CD4-positive, CD25-positive, alpha-beta regulatory T cell (primary cell): ENCODE measurements around the gene VMP1. TPM values are rescaled to one million over a fixed set of nuclear protein-coding genes. Genes with fewer than 3 reads are reported as not detected.
A peak's percentile ranks its signal among the peaks of the same experiment; 100 is the strongest.
"Not testable (repeated sequence)": the region's sequence is repeated elsewhere in the genome, so short reads cannot be mapped to it uniquely, and the experiment has no call there.

Source experiments
- ATAC-seq, 2 donors: fragments of 150-1000 bp; cut with Tn5 transposase; one replicate each; pipeline ENCODE4 v1.10.0; 2021; ENCODE audit warnings: low read depth in 2 of 2, moderate number of reproducible peaks in 2 of 2, moderate library complexity in 1 of 2
- DNase-seq, 3 donors: peaks; one replicate each; pipeline versions ENCODE4 v3.0.0 to v3.0.0-alpha.2; 2012 to 2022; ENCODE audit warnings: mixed read lengths in 1 of 3
- H3K27ac ChIP-seq: one replicate; pipeline ENCODE4 v1.7.0; 2013; ENCODE audit warnings: mild to moderate bottlenecking, low read length; ENCODE audit not compliant: insufficient read depth, poor library complexity, severe bottlenecking
- H3K27me3 ChIP-seq: one replicate; pipeline ENCODE4 v1.7.0; 2013; ENCODE audit warnings: low read length; ENCODE audit not compliant: control insufficient read depth, insufficient read depth
- H3K36me3 ChIP-seq: one replicate; pipeline ENCODE4 v1.7.0; 2013; ENCODE audit warnings: mild to moderate bottlenecking, low read length, moderate library complexity; ENCODE audit not compliant: control insufficient read depth, insufficient read depth
- H3K4me1 ChIP-seq: 2 replicates; pipeline ENCODE4 v1.7.0; 2013; ENCODE audit warnings: mild to moderate bottlenecking, low read length; ENCODE audit not compliant: insufficient read depth, control insufficient read depth, poor library complexity, severe bottlenecking
- H3K4me3 ChIP-seq: one replicate; pipeline ENCODE4 v1.7.0; 2013; ENCODE audit warnings: low read depth, mild to moderate bottlenecking, low read length, moderate library complexity
- H3K9me3 ChIP-seq, 2 experiments: 1 replicate in 1 of 2; 2 replicates in 1 of 2; pipeline ENCODE4 v1.7.0; 2013; ENCODE audit warnings: low read length in 2 of 2, mild to moderate bottlenecking in 1 of 2, moderate library complexity in 1 of 2; ENCODE audit not compliant: control insufficient read depth in 2 of 2
- H3K27ac Mint-ChIP-seq, 3 donors: one replicate each; pipeline ENCODE4 v1.8.0; 2020 to 2022; ENCODE audit warnings: mild to moderate bottlenecking in 3 of 3, mixed read lengths in 3 of 3, moderate library complexity in 2 of 3
- H3K27me3 Mint-ChIP-seq: one replicate; pipeline ENCODE4 v1.8.0; 2022; ENCODE audit warnings: mild to moderate bottlenecking, mixed read lengths
- H3K36me3 Mint-ChIP-seq: one replicate; pipeline ENCODE4 v1.8.0; 2020; ENCODE audit warnings: mixed read lengths
- H3K4me1 Mint-ChIP-seq, 4 donors: one replicate each; pipeline ENCODE4 v1.8.0; 2020 to 2022; ENCODE audit warnings: mixed read lengths in 4 of 4, mild to moderate bottlenecking in 1 of 4
- H3K4me3 Mint-ChIP-seq, 4 donors: one replicate each; pipeline ENCODE4 v1.8.0; 2020 to 2022; ENCODE audit warnings: mild to moderate bottlenecking in 4 of 4, mixed read lengths in 4 of 4, moderate library complexity in 3 of 4
- H3K9me3 Mint-ChIP-seq, 7 donors: one replicate each; pipeline ENCODE4 v1.8.0; 2020 to 2022; ENCODE audit warnings: mixed read lengths in 7 of 7, mild to moderate bottlenecking in 3 of 7, moderate library complexity in 2 of 7
- polyA plus RNA-seq, 4 donors: library from polyadenylated mRNA; unstranded; fragments of 300-500 nt; fragmentation: Illumina TruSeq; gene quantifications; one replicate each; pipeline ENCODE4 v1.2.3, GENCODE V29; 2021
- total RNA-seq: library from RNA; stranded (reverse); gene quantifications from one replicate; pipeline ENCODE4 v1.2.3, GENCODE V29; 2022

Gene VMP1
- total and polyA plus RNA-seq, 5 donors from 2014 or later = 50.3 to 238 (median 73.4) TPM

GRCh38 chr17:59838052-59838916 is 130.8 kb downstream of the VMP1 start:
- ATAC-seq (no peak), DNase-seq (peak in 2 of 3 donors; percentile 49 to 78)
- peaks cover 18% of the 10 kb centered on the region for H3K36me3 ChIP-seq
- H3K9me3 ChIP-seq = no peaks in the 10 kb centered on the region
- H3K9me3 Mint-ChIP-seq = no peaks in the 10 kb centered on the region
- peak overlapping the region; percentile 98 to 99 (median 99) for H3K27ac Mint-ChIP-seq
- H3K27me3 Mint-ChIP-seq = peaks cover 1% of the 10 kb centered on the region
- H3K4me1 Mint-ChIP-seq = peaks cover 10 to 56% (median 27%) of the 10 kb centered on the region in 4 donors
- H3K36me3 Mint-ChIP-seq = peaks cover 32% of the 10 kb centered on the region
- H3K27ac ChIP-seq = peak overlapping the region; percentile 97
- peak overlapping the region; percentile 94 to 98 (median 98) for H3K4me3 Mint-ChIP-seq
- H3K27me3 ChIP-seq = no peaks in the 10 kb centered on the region
- peaks cover 35% of the 10 kb centered on the region for H3K4me1 ChIP-seq
- peak overlapping the region; percentile 100 for H3K4me3 ChIP-seq

GRCh38 chr17:59839651-59840328 is 132.3 kb downstream of the VMP1 start:
- Mint-ChIP-seq H3K9me3 (no peaks in the 10 kb centered on the region), H3K4me1 (peaks cover 9 to 60% (median 25%) of the 10 kb centered on the region in 4 donors), H3K27ac (peak overlapping the region; percentile 98 to 99 (median 99)), H3K4me3 (peak overlapping the region; percentile 94 to 98 (median 98)), H3K27me3 (peaks cover 5% of the 10 kb centered on the region), H3K36me3 (peaks cover 29% of the 10 kb centered on the region)
- peak in 1 of 3 donors; percentile 70 for DNase-seq
- Histone ChIP-seq H3K4me1 (peaks cover 50% of the 10 kb centered on the region), H3K9me3 (no peaks in the 10 kb centered on the region), H3K36me3 (peaks cover 18% of the 10 kb centered on the region), H3K4me3 (peak overlapping the region; percentile 100), H3K27ac (peak overlapping the region; percentile 97), H3K27me3 (no peaks in the 10 kb centered on the region)
- ATAC-seq = no peak

GRCh38 chr17:59840329-59841090 is 133.1 kb downstream of the VMP1 start:
- no peak for ATAC-seq
- Mint-ChIP-seq H3K4me1 (peaks cover 16 to 64% (median 32%) of the 10 kb centered on the region in 4 donors), H3K27ac (peak overlapping the region; percentile 89 to 99 (median 98)), H3K36me3 (peaks cover 29% of the 10 kb centered on the region), H3K27me3 (peaks cover 5% of the 10 kb centered on the region), H3K4me3 (peak overlapping the region; percentile 94 to 98 (median 98)), H3K9me3 (no peaks in the 10 kb centered on the region)
- Histone ChIP-seq H3K4me1 (peaks cover 57% of the 10 kb centered on the region), H3K27me3 (no peaks in the 10 kb centered on the region), H3K9me3 (no peaks in the 10 kb centered on the region), H3K27ac (peak overlapping the region; percentile 97), H3K36me3 (peaks cover 18% of the 10 kb centered on the region), H3K4me3 (peak overlapping the region; percentile 100)
- DNase-seq = peak in 2 of 3 donors; percentile 34 to 75

- Histone ChIP-seq H3K27ac (peak overlapping the region; percentile 97), H3K4me1 (peaks cover 61% of the 10 kb centered on the region), H3K4me3 (peak overlapping the region; percentile 100), H3K36me3 (peaks cover 18% of the 10 kb centered on the region)
- Mint-ChIP-seq H3K27ac (peak overlapping the region; percentile 89 to 99 (median 98)), H3K36me3 (peaks cover 29% of the 10 kb centered on the region), H3K4me3 (peak overlapping the region; percentile 94 to 98 (median 98)), H3K4me1 (peaks cover 24 to 69% (median 35%) of the 10 kb centered on the region in 4 donors)
- H3K9me3 Mint-ChIP-seq, ATAC-seq, H3K27me3 ChIP-seq, H3K27me3 Mint-ChIP-seq, H3K9me3 ChIP-seq: not testable (repeated sequence)
- peak; percentile 18 to 82 (median 37) for DNase-seq
Observed at GRCh38 chr17:59841091-59841881, 133.8 kb downstream of the VMP1 start.

- Histone ChIP-seq H3K4me1 (peaks cover 65% of the 10 kb centered on the region), H3K36me3 (peaks cover 18% of the 10 kb centered on the region), H3K4me3 (peak overlapping the region; percentile 100), H3K27ac (peak overlapping the region; percentile 97)
- not testable (repeated sequence) for ATAC-seq, H3K27me3 Mint-ChIP-seq, H3K9me3 ChIP-seq, DNase-seq, H3K27me3 ChIP-seq, H3K9me3 Mint-ChIP-seq
- peak overlapping the region; percentile 94 to 98 (median 98) for H3K4me3 Mint-ChIP-seq
- H3K36me3 Mint-ChIP-seq = peaks cover 29% of the 10 kb centered on the region
- H3K27ac Mint-ChIP-seq = peak overlapping the region; percentile 89 to 99 (median 98)
- peaks cover 27 to 70% (median 37%) of the 10 kb centered on the region in 4 donors for H3K4me1 Mint-ChIP-seq
Observed at GRCh38 chr17:59841882-59842263, 134.4 kb downstream of the VMP1 start.

GRCh38 chr17:59842901-59843652 is 135.6 kb downstream of the VMP1 start:
- ATAC-seq (peak; percentile 68 to 74), DNase-seq (peak; percentile 41 to 88 (median 45))
- H3K9me3 ChIP-seq = no peaks in the 10 kb centered on the region
- H3K4me1 ChIP-seq = peaks cover 71% of the 10 kb centered on the region
- H3K27me3 ChIP-seq = no peaks in the 10 kb centered on the region
- peak overlapping the region; percentile 97 for H3K27ac ChIP-seq
- H3K27me3 Mint-ChIP-seq = peaks cover 5% of the 10 kb centered on the region
- H3K4me3 Mint-ChIP-seq = peak overlapping the region; percentile 94 to 98 (median 98)
- peaks cover 29% of the 10 kb centered on the region for H3K36me3 Mint-ChIP-seq
- H3K4me1 Mint-ChIP-seq = peaks cover 32 to 70% (median 42%) of the 10 kb centered on the region in 4 donors
- H3K4me3 ChIP-seq = peak overlapping the region; percentile 100
- peaks cover 18% of the 10 kb centered on the region for H3K36me3 ChIP-seq
- H3K9me3 Mint-ChIP-seq = no peaks in the 10 kb centered on the region
- peak overlapping the region; percentile 89 to 99 (median 98) for H3K27ac Mint-ChIP-seq
